Measurements from ENCODE around the gene CRACDL.

- TF ChIP-seq CTCF (IDR thresholded peaks at IDR 0.05), result no peak
- TF ChIP-seq EZH2 (IDR thresholded peaks at IDR 0.05; ENCODE audit: borderline replicate concordance, insufficient read depth, low read depth, low read length, poor library complexity, severe bottlenecking), result no peak
Measured at GRCh38 chr2:98793897-98794830, 141.9 kb downstream of the CRACDL start.

All from B cell (primary cell).